Loucy (cell line): ENCODE measurements around the gene DGKQ.

ENCODE experiments used
- H2AFZ ChIP-seq: fragments of 200-600 bp; sonication (generic); 2 replicates; pipeline ENCODE4 v1.6.0; 2016; ENCODE audit warnings: antibody characterized with exemption, mild to moderate bottlenecking, low read length, moderate library complexity
- H3F3A ChIP-seq: fragments of 200-600 bp; 2 replicates; pipeline ENCODE4 v1.6.0; 2016; ENCODE audit warnings: antibody characterized with exemption, low read depth, mild to moderate bottlenecking
- H3K27me3 ChIP-seq: fragments of 200-600 bp; sonication (generic); 2 replicates; pipeline ENCODE4 v1.6.1; 2014; ENCODE audit warnings: low read length, mild to moderate bottlenecking; ENCODE audit not compliant: insufficient read depth, poor library complexity, severe bottlenecking
- H3K36me3 ChIP-seq: fragments of 200-600 bp; sonication (generic); 2 replicates; pipeline ENCODE4 v1.6.1; 2016; ENCODE audit warnings: low read length; ENCODE audit not compliant: insufficient read depth
- H3K4me1 ChIP-seq: fragments of 200-600 bp; sonication (generic); 2 replicates; pipeline ENCODE4 v1.5.1; 2014; ENCODE audit warnings: low read length, mild to moderate bottlenecking; ENCODE audit not compliant: insufficient read depth, poor library complexity, severe bottlenecking
- H3K4me2 ChIP-seq: fragments of 200-600 bp; sonication (generic); 2 replicates; pipeline ENCODE4 v1.6.0; 2014; ENCODE audit warnings: antibody characterized with exemption, low read length, low read depth, mild to moderate bottlenecking; ENCODE audit not compliant: poor library complexity, severe bottlenecking
- H3K4me3 ChIP-seq: fragments of 200-600 bp; sonication (generic); 2 replicates; pipeline ENCODE4 v1.5.1; 2014; ENCODE audit warnings: low read length, mild to moderate bottlenecking, mixed read lengths; ENCODE audit not compliant: poor library complexity, severe bottlenecking
- H3K79me2 ChIP-seq: fragments of 200-600 bp; sonication (generic); 2 replicates; pipeline ENCODE4 v1.6.1; 2014; ENCODE audit warnings: low read length; ENCODE audit not compliant: insufficient read depth
- H3K9ac ChIP-seq: fragments of 200-600 bp; sonication (generic); 2 replicates; pipeline ENCODE4 v1.6.0; 2014; ENCODE audit warnings: mild to moderate bottlenecking, low read depth, low read length, moderate library complexity; ENCODE audit not compliant: poor library complexity, severe bottlenecking
- H3K9me2 ChIP-seq: fragments of 200-600 bp; sonication (generic); replicated peaks from 2 replicates; pipeline ENCODE4 v1.6.1; 2016; ENCODE audit warnings: low read depth, low read length, mixed read lengths
- H3K9me3 ChIP-seq: fragments of 200-600 bp; sonication (generic); 2 replicates; pipeline ENCODE4 v1.6.1; 2014; ENCODE audit warnings: mild to moderate bottlenecking, antibody characterized with exemption, low read length, low read depth; ENCODE audit not compliant: insufficient read depth
- H4K20me1 ChIP-seq: fragments of 200-600 bp; sonication (generic); 2 replicates; pipeline ENCODE4 v1.6.0; 2014; ENCODE audit warnings: antibody characterized with exemption, low read length, mild to moderate bottlenecking; ENCODE audit not compliant: insufficient read depth, poor library complexity, severe bottlenecking
- EZH2phosphoT487 ChIP-seq: fragments of 200-600 bp; IDR thresholded peaks from 2 replicates; pipeline ENCODE4 v1.6.1; 2018; ENCODE audit warnings: antibody characterized with exemption, mild to moderate bottlenecking, moderate library complexity, borderline replicate concordance
- TF ChIP-seq, protein P1 (sequence below): fragments of 200-600 bp; sonication (generic); conservative IDR thresholded peaks from 2 replicates; pipeline ENCODE4 v1.5.1; 2014; ENCODE audit warnings: mild to moderate bottlenecking, antibody characterized with exemption, low read length

The DGKQ gene

DNA sequence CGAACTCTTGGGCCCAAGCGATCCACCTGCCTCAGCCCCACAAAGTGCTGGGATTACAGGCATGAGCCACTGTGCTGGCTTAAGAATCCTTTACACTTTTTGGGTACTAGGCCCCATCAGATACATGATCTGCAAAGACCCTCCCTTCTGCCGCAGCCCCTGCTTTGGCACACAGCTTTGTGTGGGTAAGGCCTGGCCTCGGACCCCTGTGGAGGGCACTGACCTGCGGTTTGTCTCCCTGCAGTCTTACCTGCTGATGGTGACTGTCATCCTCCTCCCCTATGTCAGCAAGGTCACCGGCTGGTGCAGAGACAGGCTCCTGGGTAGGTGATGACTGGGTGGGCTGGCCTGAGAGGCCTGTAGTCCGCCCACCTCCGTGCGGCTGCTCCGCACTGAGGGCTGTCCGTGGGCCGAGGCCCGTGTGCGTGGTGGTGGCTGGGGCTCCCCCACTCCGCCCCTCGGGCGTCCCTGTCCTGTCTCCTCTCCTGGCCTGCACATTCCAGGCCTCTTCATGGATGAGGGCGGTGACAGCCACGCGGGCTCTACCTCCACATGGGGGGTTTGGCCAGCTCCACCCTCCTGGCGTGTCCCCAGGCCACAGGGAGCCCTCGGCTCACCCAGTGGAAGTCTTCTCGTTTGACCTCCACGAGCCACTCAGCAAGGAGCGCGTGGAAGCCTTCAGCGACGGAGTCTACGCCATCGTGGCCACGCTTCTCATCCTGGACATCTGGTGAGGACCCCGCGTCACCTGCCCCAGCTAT, 18.0 kb downstream of the DGKQ start:
- TF ChIP-seq, protein P1, sequence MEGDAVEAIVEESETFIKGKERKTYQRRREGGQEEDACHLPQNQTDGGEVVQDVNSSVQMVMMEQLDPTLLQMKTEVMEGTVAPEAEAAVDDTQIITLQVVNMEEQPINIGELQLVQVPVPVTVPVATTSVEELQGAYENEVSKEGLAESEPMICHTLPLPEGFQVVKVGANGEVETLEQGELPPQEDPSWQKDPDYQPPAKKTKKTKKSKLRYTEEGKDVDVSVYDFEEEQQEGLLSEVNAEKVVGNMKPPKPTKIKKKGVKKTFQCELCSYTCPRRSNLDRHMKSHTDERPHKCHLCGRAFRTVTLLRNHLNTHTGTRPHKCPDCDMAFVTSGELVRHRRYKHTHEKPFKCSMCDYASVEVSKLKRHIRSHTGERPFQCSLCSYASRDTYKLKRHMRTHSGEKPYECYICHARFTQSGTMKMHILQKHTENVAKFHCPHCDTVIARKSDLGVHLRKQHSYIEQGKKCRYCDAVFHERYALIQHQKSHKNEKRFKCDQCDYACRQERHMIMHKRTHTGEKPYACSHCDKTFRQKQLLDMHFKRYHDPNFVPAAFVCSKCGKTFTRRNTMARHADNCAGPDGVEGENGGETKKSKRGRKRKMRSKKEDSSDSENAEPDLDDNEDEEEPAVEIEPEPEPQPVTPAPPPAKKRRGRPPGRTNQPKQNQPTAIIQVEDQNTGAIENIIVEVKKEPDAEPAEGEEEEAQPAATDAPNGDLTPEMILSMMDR: no peak
- TF ChIP-seq EZH2phosphoT487: no peak
- H3F3A ChIP-seq: no peaks in the 10 kb centered on the region
- no peaks in the 10 kb centered on the region for H4K20me1 ChIP-seq
- no peaks in the 10 kb centered on the region for H3K9me3 ChIP-seq
- no peak overlapping the region for H2AFZ ChIP-seq
- H3K79me2 ChIP-seq: no peaks in the 10 kb centered on the region
- H3K27me3 ChIP-seq: no peaks in the 10 kb centered on the region
- no peaks in the 10 kb centered on the region for H3K9me2 ChIP-seq
- H3K4me2 ChIP-seq: no peak overlapping the region
- H3K4me1 ChIP-seq: no peaks in the 10 kb centered on the region
- H3K36me3 ChIP-seq: no peaks in the 10 kb centered on the region
- no peak overlapping the region for H3K9ac ChIP-seq
- no peak overlapping the region for H3K4me3 ChIP-seq

DNA sequence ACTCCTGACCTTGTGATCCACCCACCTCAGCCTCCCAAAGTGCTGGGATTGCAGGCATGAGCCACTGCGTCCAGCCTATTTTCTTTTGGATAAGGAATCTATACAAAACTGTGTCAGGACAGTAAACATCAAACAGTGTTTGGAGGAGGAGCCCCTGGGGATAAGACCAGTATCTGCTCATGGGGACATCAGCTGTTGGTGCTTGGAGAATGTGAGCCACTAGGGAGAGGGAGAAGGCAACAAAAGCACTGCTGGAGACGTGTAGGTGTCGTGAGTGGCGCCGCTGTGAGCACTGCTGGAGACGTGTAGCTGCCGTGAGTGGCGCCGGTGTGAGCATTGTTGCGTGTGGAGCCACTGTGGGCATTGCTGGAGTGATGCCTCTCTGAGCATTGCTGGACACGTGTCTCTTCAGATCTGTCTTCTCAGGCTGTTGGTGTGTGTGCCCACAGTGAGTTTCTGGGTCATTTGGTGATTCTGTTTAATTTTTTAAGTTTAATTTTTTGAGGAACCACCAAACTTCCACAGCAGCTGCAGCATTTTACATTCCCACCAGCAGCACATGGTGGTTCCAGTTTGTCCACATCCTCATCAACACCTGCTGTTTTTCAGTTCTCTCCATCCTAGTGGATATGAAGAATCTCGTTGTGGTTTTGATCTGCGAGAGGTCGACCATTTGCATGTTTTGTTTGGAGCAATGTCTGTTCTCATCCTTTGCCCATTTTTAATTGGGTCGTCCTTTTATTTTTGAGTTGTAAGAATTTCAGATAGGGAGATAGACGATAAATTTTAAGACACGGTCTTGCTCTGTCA, 19.0 kb downstream of the DGKQ start:
- H3K9me2 ChIP-seq: no peaks in the 10 kb centered on the region
- no peaks in the 10 kb centered on the region for H3K9me3 ChIP-seq
- H3K27me3 ChIP-seq: no peaks in the 10 kb centered on the region
- H2AFZ ChIP-seq: no peak overlapping the region
- H3K4me2 ChIP-seq: no peak overlapping the region
- H3K4me1 ChIP-seq: no peaks in the 10 kb centered on the region
- no peak overlapping the region for H3K4me3 ChIP-seq
- H3K79me2 ChIP-seq: no peaks in the 10 kb centered on the region
- no peaks in the 10 kb centered on the region for H3K36me3 ChIP-seq
- no peak overlapping the region for H3K9ac ChIP-seq
- H3F3A ChIP-seq: no peaks in the 10 kb centered on the region
- H4K20me1 ChIP-seq: no peaks in the 10 kb centered on the region
- TF ChIP-seq, protein P1: no peak
- TF ChIP-seq EZH2phosphoT487: no peak

DNA sequence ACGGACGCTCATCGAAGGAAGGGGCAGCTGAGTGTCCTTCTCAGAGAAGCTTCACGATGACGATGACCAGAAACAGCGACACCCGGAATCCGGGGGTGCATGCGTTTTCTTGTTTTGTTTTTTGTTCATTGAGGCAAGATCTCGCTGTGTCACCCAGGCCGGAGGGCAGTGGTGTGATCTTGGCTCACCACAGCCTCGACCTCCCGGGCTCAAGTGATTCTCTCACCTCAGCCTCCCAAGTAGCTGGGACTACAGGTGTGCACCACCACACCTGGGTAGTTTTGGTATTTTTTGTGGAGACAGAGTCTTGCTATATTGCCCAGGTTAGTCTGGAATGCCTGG, 19.8 kb downstream of the DGKQ start:
- H3K79me2 ChIP-seq: no peaks in the 10 kb centered on the region
- no peaks in the 10 kb centered on the region for H3K9me2 ChIP-seq
- no peaks in the 10 kb centered on the region for H3K27me3 ChIP-seq
- H3K4me3 ChIP-seq: no peak overlapping the region
- H2AFZ ChIP-seq: no peak overlapping the region
- H3K36me3 ChIP-seq: no peaks in the 10 kb centered on the region
- no peak overlapping the region for H3K4me2 ChIP-seq
- H3K9ac ChIP-seq: no peak overlapping the region
- H3K9me3 ChIP-seq: no peaks in the 10 kb centered on the region
- no peaks in the 10 kb centered on the region for H4K20me1 ChIP-seq
- no peaks in the 10 kb centered on the region for H3F3A ChIP-seq
- H3K4me1 ChIP-seq: no peaks in the 10 kb centered on the region
- no peak for TF ChIP-seq EZH2phosphoT487
- TF ChIP-seq, protein P1: no peak
